Measurements from ENCODE around the gene STAM2. TPM values are rescaled to one million over a fixed set of nuclear protein-coding genes. Genes with fewer than 3 reads are reported as not detected.
"Not testable (repeated sequence)": the region's sequence is repeated elsewhere in the genome, so short reads cannot be mapped to it uniquely, and the experiment has no call there.

Gene STAM2
- total RNA-seq, 1 donor from 2014 or later: 16.0 TPM

- TF ChIP-seq CTCF (conservative IDR thresholded peaks at IDR 0.05): no peak
- Mint-ChIP-seq H3K4me3 (no peak overlapping the region), H3K27ac (ENCODE audit: unreplicated experiment) (no peak overlapping the region), H3K36me3 (ENCODE audit: low read depth) (no peaks in the 10 kb centered on the region), H3K4me1 (no peaks in the 10 kb centered on the region), H3K9me3 (no peaks in the 10 kb centered on the region), H3K27me3 (ENCODE audit: low read depth) (no peaks in the 10 kb centered on the region)
- no peak for DNase-seq (ENCODE audit: low read depth, low spot score)
These were observed 61.2 kb downstream of the STAM2 start for GRCh38 chr2:152114366-152114765.

- not testable (repeated sequence) for H3K4me1 Mint-ChIP-seq
These were observed 68.4 kb downstream of the STAM2 start for GRCh38 chr2:152107140-152107539.

GRCh38 chr2:152106464-152106863 lies 69.1 kb downstream of the STAM2 start:
- no peak overlapping the region for H3K27ac Mint-ChIP-seq (ENCODE audit: unreplicated experiment)
- DNase-seq (ENCODE audit: low read depth, low spot score): no peak
- no peak for TF ChIP-seq CTCF (conservative IDR thresholded peaks at IDR 0.05)
- no peaks in the 10 kb centered on the region for H3K4me1 Mint-ChIP-seq
- H3K9me3 Mint-ChIP-seq: no peaks in the 10 kb centered on the region
- peaks cover 14% of the 10 kb centered on the region for H3K27me3 Mint-ChIP-seq (ENCODE audit: low read depth)
- H3K36me3 Mint-ChIP-seq (ENCODE audit: low read depth): no peaks in the 10 kb centered on the region
- no peak overlapping the region for H3K4me3 Mint-ChIP-seq

More at GRCh38 chr2:152107140-152107539, 68.4 kb downstream of the STAM2 start:
- DNase-seq (ENCODE audit: low read depth, low spot score); H3K27ac Mint-ChIP-seq (ENCODE audit: unreplicated experiment); H3K27me3 Mint-ChIP-seq (ENCODE audit: low read depth); H3K4me3 Mint-ChIP-seq; H3K36me3 Mint-ChIP-seq (ENCODE audit: low read depth); H3K9me3 Mint-ChIP-seq: not testable (repeated sequence)

- H3K27ac Mint-ChIP-seq (ENCODE audit: unreplicated experiment): no peak overlapping the region
- no peak for TF ChIP-seq CTCF (conservative IDR thresholded peaks at IDR 0.05)
- DNase-seq (ENCODE audit: low read depth, low spot score): no peak
- no peaks in the 10 kb centered on the region for H3K9me3 Mint-ChIP-seq
- peaks cover 37% of the 10 kb centered on the region for H3K27me3 Mint-ChIP-seq (ENCODE audit: low read depth)
- H3K4me3 Mint-ChIP-seq: no peak overlapping the region
- peaks cover 7% of the 10 kb centered on the region for H3K4me1 Mint-ChIP-seq
- H3K36me3 Mint-ChIP-seq (ENCODE audit: low read depth): no peaks in the 10 kb centered on the region
These were observed 72.3 kb downstream of the STAM2 start for GRCh38 chr2:152103271-152103670.

- Mint-ChIP-seq H3K4me1 (peaks cover 16% of the 10 kb centered on the region), H3K9me3 (no peaks in the 10 kb centered on the region), H3K4me3 (no peak overlapping the region), H3K36me3 (ENCODE audit: low read depth) (no peaks in the 10 kb centered on the region), H3K27ac (ENCODE audit: unreplicated experiment) (no peak overlapping the region), H3K27me3 (ENCODE audit: low read depth) (peaks cover 60% of the 10 kb centered on the region)
- no peak for TF ChIP-seq CTCF (conservative IDR thresholded peaks at IDR 0.05)
- DNase-seq (ENCODE audit: low read depth, low spot score): no peak
These were observed 74.6 kb downstream of the STAM2 start for GRCh38 chr2:152100961-152101360.

- no peaks in the 10 kb centered on the region for H3K9me3 Mint-ChIP-seq
- peak overlapping the region; percentile 64 for H3K27ac Mint-ChIP-seq (ENCODE audit: unreplicated experiment)
- peaks cover 74% of the 10 kb centered on the region for H3K27me3 Mint-ChIP-seq (ENCODE audit: low read depth)
- TF ChIP-seq CTCF (conservative IDR thresholded peaks at IDR 0.05): no peak
- peak; percentile 8 for DNase-seq (ENCODE audit: low read depth, low spot score)
- peaks cover 16% of the 10 kb centered on the region for H3K4me1 Mint-ChIP-seq
- peak overlapping the region; percentile 93 for H3K4me3 Mint-ChIP-seq
- no peaks in the 10 kb centered on the region for H3K36me3 Mint-ChIP-seq (ENCODE audit: low read depth)
These were observed 76.1 kb downstream of the STAM2 start for GRCh38 chr2:152099367-152100050.

Measured in neural crest cell (in vitro differentiated cells).